Pulmonary artery endothelial cell (primary cell): Measurements from ENCODE around the gene DRAM2. TPM values are rescaled to one million over a fixed set of nuclear protein-coding genes. Genes with fewer than 3 reads are reported as not detected.
"Not testable (repeated sequence)": the region's sequence is repeated elsewhere in the genome, so short reads cannot be mapped to it uniquely, and the experiment has no call there.

ENCODE experiments used
- DNase-seq: peaks from one replicate; pipeline ENCODE4 v3.0.0-alpha.2; 2011; ENCODE audit warnings: low read depth, low spot score
- total RNA-seq: library from RNA; depleted of rRNA; stranded (reverse); fragments of >200 nt; gene quantifications from 2 replicates; pipeline ENCODE4 v1.2.3, GENCODE V29; 2014

Gene DRAM2
- total RNA-seq, 1 donor from 2014 or later, result 66.1 TPM

DNA sequence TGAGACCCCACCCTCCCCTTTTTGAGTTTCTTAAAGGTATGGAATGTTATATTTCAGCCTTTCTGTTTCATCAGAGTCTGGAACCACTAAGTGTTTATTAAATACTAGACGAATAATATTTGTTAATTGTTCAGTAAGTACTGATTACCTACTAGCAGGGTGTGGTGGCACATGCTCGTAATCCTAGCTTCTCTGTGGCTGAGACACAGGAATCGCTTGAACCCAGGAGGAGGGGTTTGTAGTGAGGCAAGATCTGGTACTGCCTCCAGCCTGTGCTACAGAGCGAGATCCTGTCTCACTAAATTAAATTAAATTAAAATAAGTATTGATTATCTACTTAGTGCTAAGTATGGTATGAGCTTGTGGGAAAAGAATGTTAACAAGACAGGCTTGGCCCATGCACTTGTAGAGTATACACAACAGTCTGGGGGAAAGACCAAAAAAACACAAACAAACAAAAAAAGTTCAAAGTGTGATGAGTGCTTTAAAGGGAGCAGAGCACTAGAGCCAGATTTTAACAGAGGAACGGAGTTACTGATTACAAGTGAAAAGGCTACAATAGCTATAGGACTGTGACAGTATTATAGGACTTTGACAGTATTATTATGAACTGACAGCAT is 2.6 kb upstream of the DRAM2 start:
- no peak for DNase-seq

DNA sequence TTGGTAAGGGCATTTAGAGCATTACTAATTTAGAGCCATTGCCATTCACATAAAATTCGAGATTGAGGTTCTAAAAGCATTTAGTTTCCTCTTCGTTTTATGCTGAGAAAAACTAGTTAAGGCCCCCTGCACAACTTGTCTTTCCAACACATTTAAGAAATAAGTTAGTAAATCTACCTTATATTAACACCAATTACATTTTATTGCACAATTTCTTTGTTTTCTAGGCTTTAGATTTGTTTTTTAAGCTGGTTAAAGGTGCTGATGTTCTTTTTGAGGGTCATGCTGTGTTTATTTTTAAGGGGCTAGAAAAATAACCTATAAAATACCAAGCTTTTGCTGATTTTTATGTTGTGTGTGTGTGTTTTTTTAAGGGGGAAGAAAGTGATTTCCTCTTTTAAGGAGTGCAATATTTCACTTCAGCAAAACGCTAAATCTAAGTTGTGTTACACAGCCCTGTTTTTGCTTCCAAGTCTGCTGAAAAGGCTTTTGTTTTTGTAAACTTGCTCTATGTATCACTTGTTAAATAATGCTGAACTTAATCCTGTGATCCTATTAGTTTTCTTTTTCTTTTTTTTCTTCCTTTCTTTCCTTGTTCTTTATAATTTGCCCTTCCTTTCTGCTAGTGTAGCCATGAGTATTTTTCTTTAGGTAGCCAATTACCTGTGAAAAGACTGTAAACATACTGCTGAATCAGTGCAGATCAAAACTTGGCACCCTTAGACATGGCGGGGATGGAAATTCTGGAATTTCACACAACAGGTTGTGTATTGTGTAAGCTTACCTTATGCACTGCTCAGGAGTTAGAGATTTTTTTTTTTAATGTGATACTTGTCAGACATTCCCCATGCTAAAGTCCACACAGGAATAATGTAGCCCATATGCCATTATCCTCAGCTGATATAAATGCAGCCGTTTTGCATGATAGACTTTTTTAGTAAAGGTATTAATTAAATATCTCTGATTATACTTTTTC is 1.6 kb upstream of the DRAM2 start:
- no peak for DNase-seq

DNA sequence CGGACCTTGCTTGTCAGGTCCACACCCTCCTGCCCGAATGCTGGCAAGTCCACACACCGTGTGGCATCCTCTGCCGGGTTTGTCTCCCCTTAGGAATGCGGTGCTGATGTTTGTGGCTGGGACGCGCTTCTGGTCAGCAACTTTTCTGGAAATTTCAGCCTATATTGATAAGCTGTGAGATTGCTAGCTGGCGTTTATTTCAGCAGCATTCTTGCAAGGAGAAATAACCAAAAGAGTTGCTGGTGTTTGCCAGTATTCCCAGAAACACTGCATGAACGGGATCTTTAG is 731 bp upstream of the DRAM2 start:
- peak; percentile 15 for DNase-seq

DNA sequence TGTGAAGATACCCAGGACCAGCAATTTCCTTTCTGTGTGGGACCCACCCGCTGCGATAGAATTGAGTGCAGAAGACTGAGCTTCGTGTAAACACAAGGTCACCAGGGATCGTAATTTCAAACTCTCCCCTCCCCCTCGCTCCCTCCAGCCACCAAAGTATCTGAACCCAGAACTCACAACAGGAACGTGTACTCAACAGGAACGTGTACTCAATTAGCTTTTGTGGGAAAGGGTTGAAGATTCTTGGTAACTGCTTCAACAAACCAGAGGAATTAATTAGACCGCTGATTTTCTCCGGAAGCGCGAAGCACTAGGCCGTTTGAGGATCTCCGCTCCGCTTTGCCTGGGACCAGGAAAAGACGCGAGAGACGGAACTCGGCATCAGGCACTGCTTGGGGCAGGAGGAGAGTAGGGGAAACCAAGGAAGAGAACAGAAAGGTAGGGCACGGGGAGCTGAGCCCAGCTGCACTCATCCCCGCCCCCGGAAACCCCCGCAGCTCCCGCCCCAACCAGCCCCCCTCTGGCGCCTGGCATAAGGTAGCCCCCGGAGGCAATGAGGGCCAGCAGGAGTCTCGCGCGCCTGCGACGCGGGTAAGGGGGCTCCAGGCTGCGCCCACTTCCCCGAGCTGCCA is 453 bp downstream of the DRAM2 start:
- no peak for DNase-seq

DNA sequence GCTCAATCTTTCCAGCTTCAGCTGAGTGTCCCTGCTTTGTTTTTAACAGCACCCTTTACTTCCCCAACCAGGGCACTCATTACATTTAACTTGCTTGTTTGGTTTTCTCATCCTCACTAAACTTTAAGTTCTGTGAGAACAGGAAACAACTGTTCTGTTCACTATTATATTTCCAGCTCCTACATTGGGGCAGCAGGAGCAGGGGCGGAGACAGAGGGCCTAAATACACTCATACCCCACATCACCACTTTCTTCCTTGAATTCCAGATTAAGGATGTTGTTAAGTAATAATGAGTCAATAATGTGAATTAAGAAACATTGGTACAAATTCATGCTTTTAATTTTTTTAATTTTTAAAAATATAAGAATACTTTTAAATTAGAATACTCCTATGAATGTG is 6.0 kb downstream of the DRAM2 start:
- DNase-seq, result no peak

DNA sequence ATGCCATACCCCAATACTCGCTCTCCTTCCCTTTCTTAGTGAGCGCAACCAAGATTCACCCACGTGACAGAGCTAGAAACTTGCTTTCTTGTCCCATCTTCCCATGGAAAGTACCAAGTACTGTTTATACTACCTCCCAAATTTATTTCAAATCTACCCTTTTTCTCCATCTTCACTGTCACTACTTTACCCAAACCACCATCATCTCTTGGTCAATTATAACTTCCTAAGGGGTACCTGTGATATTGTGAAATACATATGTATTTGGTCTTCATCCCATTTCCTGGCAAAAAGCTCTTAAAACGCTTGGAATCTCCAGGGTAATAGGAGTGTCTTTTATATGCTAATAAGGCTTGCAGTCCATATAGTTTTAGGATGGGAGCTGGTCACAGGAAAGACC is 8.2 kb downstream of the DRAM2 start:
- no peak for DNase-seq

DNA sequence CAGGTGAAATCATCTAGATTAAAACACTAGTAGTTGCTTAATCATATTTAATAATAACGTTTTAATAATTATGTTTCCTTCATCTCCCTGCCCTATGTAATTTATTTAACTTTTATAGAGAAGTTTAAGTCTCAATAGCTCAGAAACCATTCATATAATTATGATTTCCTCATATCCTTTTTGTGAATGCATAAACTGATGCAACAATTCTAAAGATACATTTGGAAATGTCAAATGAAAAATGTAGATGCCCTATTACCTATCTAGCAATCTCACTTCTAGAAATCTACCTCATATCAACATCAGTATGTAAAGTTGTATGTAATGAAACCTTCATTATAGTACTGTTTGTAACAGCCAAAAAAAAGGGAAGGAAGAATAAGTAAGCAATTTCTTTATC is 10.5 kb downstream of the DRAM2 start:
- no peak for DNase-seq

DNA sequence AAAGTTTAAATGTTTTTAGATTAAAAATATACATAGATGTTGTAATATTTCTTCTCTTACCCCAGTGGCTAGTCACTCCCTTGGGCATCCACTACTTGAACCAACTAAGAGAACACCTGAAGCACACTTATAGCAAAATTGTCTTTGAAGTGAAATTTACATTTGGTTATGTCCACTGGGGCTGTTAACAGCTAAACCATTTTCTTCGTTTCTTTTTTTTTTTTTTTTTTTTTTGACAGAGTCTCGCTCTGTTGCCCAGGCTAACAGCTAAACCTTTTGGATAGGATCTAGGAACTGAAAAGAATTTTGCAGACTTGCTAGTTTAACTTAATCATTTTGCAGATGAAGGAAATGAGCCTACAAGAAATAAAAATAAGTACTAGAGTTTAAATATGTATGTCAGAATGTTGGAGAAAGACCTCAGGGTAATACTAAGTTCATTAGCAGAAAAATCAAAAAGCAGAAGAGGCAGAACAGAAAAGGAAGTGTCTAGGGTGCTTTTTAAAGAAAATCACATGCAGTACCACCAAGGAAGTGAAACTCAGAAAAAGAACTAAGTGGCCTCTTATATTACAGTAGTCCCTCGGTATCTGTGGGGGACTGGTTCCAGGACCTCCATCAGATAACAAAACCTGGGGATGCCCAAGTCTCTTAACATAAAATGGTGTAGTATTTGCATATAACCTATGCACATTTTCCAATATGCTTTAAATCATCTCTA is 11.8 kb downstream of the DRAM2 start:
- no peak for DNase-seq

DNA sequence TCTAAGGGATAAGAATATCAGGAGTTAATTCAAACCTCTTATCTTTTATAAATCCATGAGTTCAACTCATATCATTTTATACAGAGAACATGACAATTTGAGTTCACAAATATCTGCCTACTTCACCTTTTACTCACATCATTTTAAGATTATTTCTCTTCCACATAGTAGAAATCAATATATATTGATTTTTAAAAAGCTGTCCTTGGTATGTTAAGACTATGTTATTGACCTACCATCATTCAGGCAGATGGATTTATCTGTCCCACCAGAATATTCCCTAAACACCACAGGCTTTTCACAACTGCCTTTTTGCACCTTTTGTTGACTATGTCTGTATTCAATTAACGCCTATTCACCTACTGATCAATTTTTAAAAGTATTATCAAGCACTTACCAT is 13.5 kb downstream of the DRAM2 start:
- no peak for DNase-seq

DNA sequence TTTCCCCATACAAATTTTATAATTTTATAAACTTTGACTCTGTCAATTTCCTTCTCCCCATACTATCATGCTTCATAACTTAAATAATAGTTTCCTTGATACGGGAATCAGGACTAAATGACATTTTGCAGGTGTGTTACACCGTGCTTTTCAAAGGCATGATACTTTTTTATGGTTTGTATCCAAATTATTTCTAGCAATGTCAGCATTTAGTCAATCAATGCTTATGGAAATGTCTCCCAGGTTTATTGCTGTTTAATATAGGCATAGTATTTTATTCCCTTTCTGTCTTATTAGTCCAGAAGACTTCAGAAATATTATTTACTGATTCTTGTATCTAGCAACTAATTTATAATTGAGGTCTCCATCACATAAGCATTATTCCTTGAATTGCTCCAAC is 23.4 kb downstream of the DRAM2 start:
- DNase-seq, result no peak

DNA sequence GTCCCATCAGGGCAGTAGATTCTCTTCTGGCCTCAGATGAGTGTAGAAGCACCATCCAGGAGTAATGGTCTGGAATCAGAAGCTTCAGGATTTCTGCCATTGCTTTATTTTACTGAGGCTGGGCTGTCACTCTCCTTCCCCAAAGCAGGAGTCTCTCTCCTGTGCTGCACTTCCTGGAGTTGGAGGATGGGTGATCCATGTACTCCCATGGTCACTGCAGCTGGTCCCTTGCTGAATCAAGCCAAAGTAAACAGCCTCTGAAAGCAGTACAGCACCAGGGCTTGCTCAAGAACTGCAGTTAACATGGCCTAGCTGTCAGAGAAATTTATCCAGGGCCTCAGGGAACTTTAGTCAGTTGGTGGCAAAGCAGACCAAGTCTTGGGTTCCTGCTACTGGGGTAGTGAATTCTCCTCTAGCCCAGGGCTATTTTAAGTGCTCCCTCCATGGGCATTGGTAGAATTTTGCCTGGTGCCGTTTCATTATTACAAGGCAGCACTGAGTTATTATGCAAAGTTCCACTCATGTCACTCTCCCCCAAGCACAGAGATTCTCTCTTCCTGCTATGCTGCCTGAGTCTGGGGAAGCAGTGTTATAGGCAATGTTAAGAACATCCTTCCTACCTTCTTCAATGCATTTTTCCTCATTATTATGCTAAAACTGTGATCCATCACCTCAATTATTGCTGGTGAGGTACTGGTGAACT is 29.5 kb downstream of the DRAM2 start:
- DNase-seq, result no peak

DNA sequence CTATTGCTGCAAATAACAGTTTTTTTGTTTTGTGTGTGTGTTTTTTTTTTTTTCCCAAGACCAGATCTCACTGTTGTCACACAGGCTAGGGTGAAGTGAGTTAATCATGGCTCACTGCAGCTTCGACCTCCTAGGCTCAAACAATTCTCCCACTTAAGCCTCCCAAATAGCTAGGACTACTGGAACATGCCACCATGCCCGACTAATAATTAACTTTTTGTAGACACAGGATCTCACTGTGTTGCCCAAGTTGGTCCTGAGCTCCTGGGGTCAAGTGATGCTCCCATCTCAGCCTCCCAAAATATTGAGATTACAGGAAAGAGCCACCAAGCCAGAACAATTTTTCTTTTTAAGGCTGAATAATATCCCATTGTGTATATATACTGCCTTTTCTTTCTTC is 34.9 kb downstream of the DRAM2 start:
- DNase-seq, result no peak

DNA sequence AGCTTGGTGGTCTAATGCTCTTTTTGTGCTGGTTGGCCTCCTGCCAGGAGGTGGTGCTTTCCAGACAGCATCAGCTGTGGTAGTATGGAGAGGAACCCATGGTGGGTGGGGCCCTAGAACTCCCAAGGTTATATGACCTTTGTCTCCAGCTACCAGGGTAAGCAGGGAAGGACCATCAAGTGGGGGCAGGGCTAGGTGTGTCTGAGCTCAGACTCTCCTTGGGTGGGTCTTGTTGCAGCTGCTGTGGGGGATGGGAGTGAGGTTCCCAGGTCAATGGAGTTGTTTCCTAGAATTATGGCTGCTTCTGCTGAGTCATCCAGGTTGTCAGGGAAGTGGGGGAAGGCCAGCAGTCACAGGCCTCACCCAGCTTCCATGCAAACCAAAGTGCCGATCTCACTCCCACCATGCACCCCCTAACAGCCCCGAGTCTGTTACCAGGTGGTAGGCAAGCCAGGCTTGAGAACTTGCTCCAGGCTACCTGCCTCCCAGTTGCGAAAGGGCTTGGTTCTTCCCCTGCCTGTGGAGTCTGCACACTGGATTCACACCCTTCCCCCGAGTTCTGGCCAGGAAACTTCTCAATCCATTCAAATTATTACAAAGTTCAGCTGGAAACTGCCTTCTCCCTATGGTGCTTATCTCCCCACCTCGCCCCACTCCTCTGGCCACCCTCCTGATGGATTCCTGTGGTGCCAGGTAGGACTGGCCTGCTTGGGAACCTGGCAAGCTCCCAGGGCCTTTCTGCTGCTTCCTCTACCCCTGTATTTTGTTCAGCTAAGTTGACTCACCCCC is 37.8 kb downstream of the DRAM2 start:
- DNase-seq, result no peak

DNA sequence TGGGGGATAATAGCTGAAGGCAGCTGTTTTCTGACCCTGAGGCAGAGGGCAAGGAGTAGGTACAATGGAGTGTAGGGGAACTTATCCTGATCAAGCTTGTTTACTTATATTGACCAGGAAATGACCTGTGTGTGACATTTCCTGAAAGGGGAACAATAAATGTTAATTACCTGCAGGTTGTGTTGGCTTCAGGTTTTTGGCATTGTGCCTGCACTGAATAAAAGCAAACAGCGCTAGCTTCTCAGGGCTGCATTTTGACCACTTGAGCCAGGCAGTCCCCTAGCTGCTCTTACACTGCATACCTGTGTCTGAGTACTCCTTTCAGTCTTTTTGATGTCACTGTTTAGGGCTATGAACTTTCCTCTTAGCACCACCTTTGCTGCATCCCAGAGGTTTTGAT is 40.6 kb downstream of the DRAM2 start:
- DNase-seq, result no peak

DNA sequence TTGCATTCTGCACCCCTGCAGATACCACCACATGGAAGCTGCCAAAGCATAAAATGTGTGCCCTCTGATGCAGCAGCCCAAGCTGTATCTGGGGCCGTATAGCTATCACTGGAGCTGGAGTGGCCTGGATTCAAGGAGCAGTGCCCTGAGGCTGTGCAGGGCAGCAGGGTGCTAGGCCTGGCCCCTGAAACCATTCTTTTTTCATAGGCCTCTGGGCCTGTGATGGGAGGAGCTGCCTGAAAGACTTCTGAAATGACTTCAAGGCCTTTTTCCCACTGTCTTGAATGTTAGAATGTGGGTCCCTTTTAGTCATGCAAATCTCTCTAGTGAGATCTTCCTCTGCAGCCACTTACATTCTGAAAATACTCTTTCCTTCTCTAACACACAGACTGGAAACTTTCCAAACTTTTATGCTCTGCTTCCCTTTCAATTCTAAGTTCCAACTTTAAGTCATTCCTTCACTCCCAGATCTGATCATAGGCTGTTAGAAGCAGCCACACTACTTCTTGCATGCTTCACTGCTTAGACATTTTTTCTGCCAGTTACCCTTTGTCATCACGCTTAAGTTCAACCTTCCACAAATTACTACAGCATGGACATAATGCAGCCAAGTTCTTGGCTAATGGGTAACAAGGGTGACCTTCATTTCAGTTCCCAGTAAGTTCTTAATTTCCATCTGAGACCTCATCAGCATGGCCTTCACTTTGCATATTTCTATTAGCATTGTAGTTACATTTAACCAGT is 42.4 kb downstream of the DRAM2 start:
- no peak for DNase-seq

DNA sequence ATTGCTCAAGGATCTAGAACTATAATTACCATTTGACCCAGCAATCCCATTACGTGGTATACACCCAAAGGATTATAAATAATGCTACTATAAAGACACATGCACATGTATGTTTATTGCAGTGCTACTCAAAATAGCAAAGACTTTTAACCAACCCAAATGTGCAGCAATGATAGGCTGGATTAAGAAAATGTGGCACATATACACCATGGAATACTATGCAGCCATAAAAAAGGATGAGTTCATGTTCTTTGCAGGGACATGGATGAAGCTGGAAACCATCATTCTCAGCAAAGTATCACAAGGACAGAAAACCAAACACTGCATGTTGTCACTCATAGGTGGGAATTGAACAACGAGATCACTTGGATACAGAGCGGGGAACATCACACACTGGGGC is 44.5 kb downstream of the DRAM2 start:
- DNase-seq, result not testable (repeated sequence)

DNA sequence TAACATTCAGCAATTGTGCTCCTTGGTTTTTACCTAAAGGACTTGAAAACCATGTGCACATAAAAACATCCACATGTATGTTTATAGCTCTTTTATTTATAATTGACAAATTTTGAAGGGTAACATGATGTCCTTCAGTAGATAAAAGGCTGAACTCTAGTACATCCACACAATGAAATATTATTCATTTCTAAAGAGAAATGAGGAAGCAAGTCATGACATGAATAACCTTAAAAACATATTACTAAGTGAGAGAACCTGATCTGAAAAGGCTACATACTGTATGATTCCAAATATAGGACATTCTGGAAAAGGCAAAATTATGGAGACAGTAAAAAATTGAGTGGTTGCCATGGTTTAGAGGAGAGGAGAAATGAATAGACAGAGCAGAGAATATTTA is 50.3 kb downstream of the DRAM2 start:
- DNase-seq, result no peak

DNA sequence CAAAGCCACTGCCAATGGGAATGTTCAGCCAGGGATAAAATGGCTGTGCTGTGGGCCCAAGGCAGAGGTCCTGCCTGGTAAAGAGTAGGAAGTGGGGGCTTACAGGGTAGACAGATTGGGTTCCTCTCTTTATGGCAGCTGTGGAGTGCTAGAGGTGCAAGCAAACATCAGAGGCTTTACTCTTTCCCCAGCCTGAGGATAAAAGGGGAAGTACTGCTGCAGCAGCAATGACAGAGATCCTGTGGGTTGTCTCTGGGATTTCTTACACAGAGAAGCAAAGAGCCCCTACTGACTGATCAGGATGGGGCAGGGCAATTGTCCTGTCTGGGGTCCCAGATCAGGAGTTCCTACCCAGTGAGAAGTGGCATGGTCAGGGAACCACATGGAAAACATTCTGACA is 54.2 kb downstream of the DRAM2 start:
- no peak for DNase-seq

DNA sequence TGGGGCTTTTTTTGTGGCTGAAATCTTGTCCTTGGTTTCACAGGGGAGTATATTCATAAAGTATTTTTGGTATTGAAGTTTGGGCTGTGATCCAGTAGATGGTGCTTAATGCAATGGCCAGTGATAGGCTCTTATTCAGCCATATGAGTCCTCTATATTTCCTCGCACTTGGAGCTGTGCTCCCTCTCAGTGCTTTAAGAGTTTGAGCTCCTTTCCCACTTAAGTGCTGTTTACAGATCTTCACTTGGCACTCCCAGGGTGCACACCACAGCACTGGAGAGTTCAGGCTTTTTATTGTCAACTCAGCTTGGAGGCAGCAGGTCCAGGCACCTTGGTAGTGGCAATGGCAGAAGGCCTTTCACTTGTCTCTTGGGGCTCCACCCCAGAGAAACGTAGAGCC is 54.9 kb downstream of the DRAM2 start:
- DNase-seq, result no peak
